ENCODE measurements around the gene RBM19.

DNA sequence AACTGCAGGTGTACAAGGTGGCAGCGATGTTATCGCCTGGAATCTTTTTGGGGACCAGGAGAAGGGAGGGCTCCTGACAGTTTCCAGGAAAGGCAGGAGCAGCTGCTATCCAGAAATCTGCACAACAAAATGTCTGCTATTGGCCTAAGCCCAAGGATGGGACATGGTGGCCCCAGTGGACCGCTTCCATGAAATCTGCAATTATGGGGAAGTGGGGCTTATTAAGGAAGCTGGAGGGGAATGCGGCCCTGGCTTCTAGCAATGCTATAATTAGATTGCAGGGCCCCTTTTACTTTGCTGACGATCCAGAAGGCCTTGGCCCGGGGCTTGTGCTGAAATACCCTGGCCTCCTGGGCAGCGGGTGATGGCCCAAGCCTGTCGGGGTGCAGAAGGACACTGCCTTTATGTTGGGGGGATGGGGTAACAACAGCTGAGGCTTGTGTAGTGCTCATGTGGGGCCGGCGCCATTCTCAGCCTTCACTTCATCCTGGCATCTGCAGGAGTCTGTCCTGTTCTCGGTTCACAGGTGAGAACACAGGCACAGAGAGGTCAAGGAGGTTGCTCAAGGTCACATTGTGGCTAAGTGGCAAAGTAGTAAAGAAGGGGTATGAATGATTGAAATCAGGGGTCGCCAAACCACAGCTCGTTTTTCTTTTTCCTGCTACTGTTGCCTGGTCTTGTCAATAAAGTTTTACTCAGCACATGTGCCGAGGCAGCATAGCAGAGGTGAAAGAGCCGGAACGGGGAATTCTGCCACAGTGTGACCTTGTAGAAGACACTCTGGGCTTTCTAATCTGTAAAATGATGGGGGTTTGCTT is 153.5 kb downstream of the RBM19 start:
- TF ChIP-seq YY1 (IDR thresholded peaks at IDR 0.05; ENCODE audit: insufficient read depth, insufficient read length) (no peak), SUZ12 (IDR thresholded peaks at IDR 0.05; ENCODE audit: extremely low read depth, insufficient read depth, insufficient read length) (no peak), ZNF274 (IDR thresholded peaks at IDR 0.05; ENCODE audit: low read depth, low read length) (no peak)

Data from NT2/D1 (cell line).